Activated CD4-positive, alpha-beta T cell treated with anti-CD3 and anti-CD28 coated beads for 48 hours (primary cell): ENCODE data around the gene DESI1.
"Not testable (repeated sequence)": the region's sequence is repeated elsewhere in the genome, so short reads cannot be mapped to it uniquely, and the experiment has no call there.

Experiments used
- DNase-seq: peaks from one replicate; pipeline ENCODE4 v3.0.0-alpha.2; 2020

Gene DESI1

GRCh38 chr22:41582694-41583093 is 38.1 kb downstream of the DESI1 start:
- DNase-seq, result no peak

GRCh38 chr22:41579997-41580355 is 40.9 kb downstream of the DESI1 start:
- no peak for DNase-seq

- no peak for DNase-seq
Observed at GRCh38 chr22:41579297-41579996, 41.4 kb downstream of the DESI1 start.

- DNase-seq, result no peak
Observed at GRCh38 chr22:41578818-41579217, 42.0 kb downstream of the DESI1 start.

- no peak for DNase-seq
Observed at GRCh38 chr22:41578114-41578513, 42.7 kb downstream of the DESI1 start.

GRCh38 chr22:41576877-41577276 is 44.0 kb downstream of the DESI1 start:
- peak; percentile 51 for DNase-seq

- no peak for DNase-seq
Observed at GRCh38 chr22:41575533-41575932, 45.3 kb downstream of the DESI1 start.

- no peak for DNase-seq
Observed at GRCh38 chr22:41574847-41575381, 45.9 kb downstream of the DESI1 start.

- DNase-seq, result no peak
Observed at GRCh38 chr22:41573677-41574076, 47.2 kb downstream of the DESI1 start.

GRCh38 chr22:41572305-41572704 is 48.5 kb downstream of the DESI1 start:
- DNase-seq, result not testable (repeated sequence)

- DNase-seq, result no peak
Observed at GRCh38 chr22:41571786-41572185, 49.1 kb downstream of the DESI1 start.

- DNase-seq, result no peak
Observed at GRCh38 chr22:41570221-41570620, 50.6 kb downstream of the DESI1 start.

- DNase-seq, result no peak
Observed at GRCh38 chr22:41568811-41569210, 52.0 kb downstream of the DESI1 start.

GRCh38 chr22:41567512-41567768 is 53.4 kb downstream of the DESI1 start:
- no peak for DNase-seq

GRCh38 chr22:41565403-41566054 is 55.3 kb downstream of the DESI1 start:
- peak; percentile 51 for DNase-seq

- no peak for DNase-seq
Observed at GRCh38 chr22:41564563-41564962, 56.3 kb downstream of the DESI1 start.

GRCh38 chr22:41563051-41563711 is 57.7 kb downstream of the DESI1 start:
- no peak for DNase-seq

GRCh38 chr22:41562461-41562860 is 58.4 kb downstream of the DESI1 start:
- no peak for DNase-seq

GRCh38 chr22:41561788-41562187 is 59.1 kb downstream of the DESI1 start:
- DNase-seq, result no peak

GRCh38 chr22:41561335-41561734 is 59.5 kb downstream of the DESI1 start:
- DNase-seq, result no peak

- no peak for DNase-seq
Observed at GRCh38 chr22:41560095-41560471, 60.8 kb downstream of the DESI1 start.

GRCh38 chr22:41558241-41558630 is 62.6 kb downstream of the DESI1 start:
- not testable (repeated sequence) for DNase-seq

- peak; percentile 34 for DNase-seq
Observed at GRCh38 chr22:41557401-41558240, 63.2 kb downstream of the DESI1 start.
